Astrocyte of the spinal cord (primary cell): Measurements from ENCODE around the gene STRA6.
A peak's percentile ranks its signal among the peaks of the same experiment; 100 is the strongest.

ENCODE experiments used
- DNase-seq: peaks from one replicate; pipeline ENCODE4 v3.0.0; 2011; ENCODE audit warnings: low read depth, low spot score
- H3K4me3 ChIP-seq: 2 replicates; pipeline ENCODE4 v1.5.1; 2011; ENCODE audit warnings: low read depth, mild to moderate bottlenecking, low read length, moderate library complexity
- CTCF ChIP-seq: IDR thresholded peaks from 2 replicates; pipeline ENCODE4 v1.5.1; 2012; ENCODE audit warnings: low read depth, mild to moderate bottlenecking, low read length, inconsistent platforms
- in situ Hi-C: cut with HindIII; loops from 2 replicates; pipeline ENCODE4 v1.10.0; 2017; ENCODE audit warnings: low sequenced_read_pairs

Gene STRA6

GRCh38 chr15:74201710-74202420, 722 bp downstream of the STRA6 start:
- in situ Hi-C loops: no loop called here
- TF ChIP-seq CTCF: no peak

GRCh38 chr15:74200871-74201419, 1.6 kb downstream of the STRA6 start:
- peak overlapping the region; percentile 27 for H3K4me3 ChIP-seq
- TF ChIP-seq CTCF: no peak
- in situ Hi-C loops: no loop called here
- DNase-seq: peak; percentile 87

More at GRCh38 chr15:74201710-74202420, 722 bp downstream of the STRA6 start:
- DNase-seq: peak; percentile 94
- H3K4me3 ChIP-seq: peak overlapping the region; percentile 33

GRCh38 chr15:74200412-74200815, 2.2 kb downstream of the STRA6 start:
- peak; percentile 86 for DNase-seq
- in situ Hi-C loops: no loop called here

GRCh38 chr15:74199297-74199652, 3.3 kb downstream of the STRA6 start:
- no peak overlapping the region for H3K4me3 ChIP-seq
- in situ Hi-C loops: no loop called here
- DNase-seq: no peak
- no peak for TF ChIP-seq CTCF

More at GRCh38 chr15:74200412-74200815, 2.2 kb downstream of the STRA6 start:
- TF ChIP-seq CTCF: no peak
- peak overlapping the region; percentile 27 for H3K4me3 ChIP-seq

GRCh38 chr15:74197176-74197965, 5.2 kb downstream of the STRA6 start:
- in situ Hi-C loops: no loop called here
- H3K4me3 ChIP-seq: no peak overlapping the region
- no peak for DNase-seq
- TF ChIP-seq CTCF: no peak

GRCh38 chr15:74196175-74196574, 6.4 kb downstream of the STRA6 start:
- peak; percentile 89 for DNase-seq
- in situ Hi-C loops: no loop called here
- TF ChIP-seq CTCF: no peak
- no peak overlapping the region for H3K4me3 ChIP-seq
